Transverse colon (tissue), 4 donors: ENCODE measurements around the gene CD40. TPM values are rescaled to one million over a fixed set of nuclear protein-coding genes. Genes with fewer than 3 reads are reported as not detected.

Source experiments
- DNase-seq: peaks from one replicate; pipeline ENCODE4 v3.0.0-alpha.2; 2019
- H3K27ac ChIP-seq, 4 donors: fragments of 200-600 bp; sonication (generic); 2 replicates each; pipeline ENCODE4 v1.5.1; 2016 to 2018; ENCODE audit warnings: inconsistent platforms in 4 of 4
- H3K27me3 ChIP-seq: fragments of 200-600 bp; sonication (generic); 2 replicates; pipeline ENCODE4 v1.5.1; 2017; ENCODE audit warnings: inconsistent platforms
- H3K36me3 ChIP-seq, 4 donors: fragments of 200-600 bp; sonication (generic); 2 replicates each; pipeline ENCODE4 v1.5.1; 2017 to 2019; ENCODE audit warnings: inconsistent platforms in 4 of 4
- H3K4me1 ChIP-seq, 4 donors: fragments of 200-600 bp; sonication (generic); 2 replicates each; pipeline ENCODE4 v1.5.1; 2017 to 2020; ENCODE audit warnings: inconsistent platforms in 4 of 4
- H3K4me3 ChIP-seq, 4 donors: fragments of 200-600 bp; sonication (generic); 1 replicate in 1 of 4; 2 replicates in 3 of 4; pipeline versions ENCODE4 v1.5.1 to v1.6.1; 2017 to 2019; ENCODE audit warnings: inconsistent platforms in 4 of 4
- H3K9me3 ChIP-seq, 2 donors: fragments of 200-600 bp; sonication (generic); 2 replicates each; pipeline ENCODE4 v1.5.1; 2017 to 2019; ENCODE audit warnings: inconsistent platforms in 2 of 2
- EP300 ChIP-seq: sonication (generic); formaldehyde crosslinking; IDR thresholded peaks from one replicate; pipeline ENCODE4 v1.6.1; 2017; ENCODE audit warnings: antibody characterized with exemption, low read depth
- POLR2A ChIP-seq: fragments of 450-650 bp; IDR thresholded peaks from one replicate; pipeline ENCODE4 v1.6.1; 2016; ENCODE audit warnings: antibody characterized with exemption, mild to moderate bottlenecking, moderate library complexity
- POLR2AphosphoS5 ChIP-seq, 3 donors: sonication (generic); formaldehyde crosslinking; IDR thresholded peaks; one replicate each; pipeline ENCODE4 v1.6.1; 2016; ENCODE audit warnings: antibody characterized with exemption in 3 of 3
- WGBS, 2 donors: methylation state at CpG; one replicate each; pipeline ENCODE4 v1.1.5; 2018; ENCODE audit warnings: low coverage in 1 of 2; 5-methylcytosine and 5-hydroxymethylcytosine counted together
- in situ Hi-C, 4 donors: fragments of 200-750 bp; cut with MboI; loops; one replicate each; pipeline versions ENCODE4 v1.15.0 to v1.15.1; 2017; ENCODE audit warnings: low sequenced_read_pairs in 3 of 4, low pct_ligation_motif_present in 1 of 4, low pct_unique_long_range_greater_than_20kb in 1 of 4
- intact Hi-C: fragments of 100-400 bp; cut with DNase I; formaldehyde crosslinking; loops from one replicate; pipeline ENCODE4 v1.15.1; 2023; ENCODE audit warnings: low total_unique reads
- total RNA-seq, 4 donors: library from RNA; depleted of rRNA; stranded (reverse); fragments of >200 nt; gene quantifications; one replicate each; pipeline ENCODE4 v1.1.0, GENCODE V29; 2016
- TF ChIP-seq, protein P1 (sequence below), 5 experiments: fragments of 200-600 bp in 3 of 5; fragments of 450-650 bp in 2 of 5; sonication (generic) in 3 of 5; IDR thresholded peaks; 1 replicate in 2 of 5; 2 replicates in 3 of 5; pipeline ENCODE4 v1.5.1; 2016 to 2017; ENCODE audit warnings: antibody characterized with exemption in 5 of 5, inconsistent platforms in 3 of 5, mild to moderate bottlenecking in 2 of 5, moderate library complexity in 1 of 5

The CD40 gene
- total RNA-seq, 4 donors from 2014 or later, result 2.5 to 11.6 (median 3.5) TPM

GRCh38 chr20:46159101-46159897 is 41.2 kb downstream of the CD40 start:
- in situ Hi-C loops (no loop called here), intact Hi-C loops (no loop called here)
- H3K27ac ChIP-seq, result no peak overlapping the region
- H3K27me3 ChIP-seq, result peaks cover 28% of the 10 kb centered on the region
- DNase-seq, result no peak
- TF ChIP-seq, protein P1, sequence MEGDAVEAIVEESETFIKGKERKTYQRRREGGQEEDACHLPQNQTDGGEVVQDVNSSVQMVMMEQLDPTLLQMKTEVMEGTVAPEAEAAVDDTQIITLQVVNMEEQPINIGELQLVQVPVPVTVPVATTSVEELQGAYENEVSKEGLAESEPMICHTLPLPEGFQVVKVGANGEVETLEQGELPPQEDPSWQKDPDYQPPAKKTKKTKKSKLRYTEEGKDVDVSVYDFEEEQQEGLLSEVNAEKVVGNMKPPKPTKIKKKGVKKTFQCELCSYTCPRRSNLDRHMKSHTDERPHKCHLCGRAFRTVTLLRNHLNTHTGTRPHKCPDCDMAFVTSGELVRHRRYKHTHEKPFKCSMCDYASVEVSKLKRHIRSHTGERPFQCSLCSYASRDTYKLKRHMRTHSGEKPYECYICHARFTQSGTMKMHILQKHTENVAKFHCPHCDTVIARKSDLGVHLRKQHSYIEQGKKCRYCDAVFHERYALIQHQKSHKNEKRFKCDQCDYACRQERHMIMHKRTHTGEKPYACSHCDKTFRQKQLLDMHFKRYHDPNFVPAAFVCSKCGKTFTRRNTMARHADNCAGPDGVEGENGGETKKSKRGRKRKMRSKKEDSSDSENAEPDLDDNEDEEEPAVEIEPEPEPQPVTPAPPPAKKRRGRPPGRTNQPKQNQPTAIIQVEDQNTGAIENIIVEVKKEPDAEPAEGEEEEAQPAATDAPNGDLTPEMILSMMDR (IDR thresholded peaks at IDR 0.05), result no peak
- no peak for TF ChIP-seq POLR2AphosphoS5 (IDR thresholded peaks at IDR 0.05)
- WGBS, 2 donors, result 51 to 60% methylated on average over 1 to 7 of the region's 7 CpGs
- H3K9me3 ChIP-seq, result no peaks in the 10 kb centered on the region
- no peak overlapping the region for H3K4me3 ChIP-seq
- H3K4me1 ChIP-seq, result no peaks in the 10 kb centered on the region
- H3K36me3 ChIP-seq, result no peaks in the 10 kb centered on the region

GRCh38 chr20:46160661-46161060 is 42.5 kb downstream of the CD40 start:
- Histone ChIP-seq H3K27me3 (peaks cover 19% of the 10 kb centered on the region), H3K4me3 (no peak overlapping the region), H3K4me1 (no peaks in the 10 kb centered on the region), H3K27ac (no peak overlapping the region), H3K9me3 (no peaks in the 10 kb centered on the region), H3K36me3 (no peaks in the 10 kb centered on the region)
- no peak for DNase-seq
- 55% methylated on average over 5 of the region's 5 CpGs; no CpG with 5 or more reads in 1 of the 2 donors for WGBS, 2 donors
- in situ Hi-C loops (loop anchor here in 1 of 4 donors (10.0 kb wide), 1 partner anchor 136 kb away; the partner anchor contains the start of gene SLC12A5), intact Hi-C loops (no loop called here)
- no peak for TF ChIP-seq EP300
- no peak for TF ChIP-seq POLR2A
- TF ChIP-seq, protein P1 (IDR thresholded peaks at IDR 0.05), result no peak
- no peak for TF ChIP-seq POLR2AphosphoS5 (IDR thresholded peaks at IDR 0.05)

GRCh38 chr20:46161921-46162320 is 43.8 kb downstream of the CD40 start:
- Histone ChIP-seq H3K27me3 (peaks cover 29% of the 10 kb centered on the region), H3K36me3 (no peaks in the 10 kb centered on the region), H3K4me1 (no peaks in the 10 kb centered on the region), H3K4me3 (no peak overlapping the region), H3K27ac (no peak overlapping the region), H3K9me3 (no peaks in the 10 kb centered on the region)
- DNase-seq, result no peak
- in situ Hi-C loops, result loop anchor here in 1 of 4 donors (10.0 kb wide), 1 partner anchor 137 kb away; the partner anchor contains the start of gene SLC12A5
- no peak for TF ChIP-seq EP300
- TF ChIP-seq POLR2A, result no peak
- TF ChIP-seq, protein P1 (IDR thresholded peaks at IDR 0.05), result no peak
- no peak for TF ChIP-seq POLR2AphosphoS5 (IDR thresholded peaks at IDR 0.05)
- intact Hi-C loops, result no loop called here
- 88% methylated on average over 1 of the region's 1 CpG; no CpG with 5 or more reads in 1 of the 2 donors for WGBS, 2 donors

GRCh38 chr20:46164254-46164653 is 46.1 kb downstream of the CD40 start:
- H3K27ac ChIP-seq, result no peak overlapping the region
- 51% methylated on average over 7 of the region's 7 CpGs; no CpG with 5 or more reads in 1 of the 2 donors for WGBS, 2 donors
- no peaks in the 10 kb centered on the region for H3K9me3 ChIP-seq
- peaks cover 32% of the 10 kb centered on the region for H3K27me3 ChIP-seq
- no peaks in the 10 kb centered on the region for H3K36me3 ChIP-seq
- in situ Hi-C loops (loop anchor here in 1 of 4 donors (10.0 kb wide), 1 partner anchor 139 kb away; the partner anchor contains the start of gene SLC12A5), intact Hi-C loops (no loop called here)
- no peaks in the 10 kb centered on the region for H3K4me1 ChIP-seq
- no peak for DNase-seq
- no peak overlapping the region for H3K4me3 ChIP-seq
- TF ChIP-seq EP300, result no peak
- TF ChIP-seq, protein P1 (IDR thresholded peaks at IDR 0.05), result no peak
- no peak for TF ChIP-seq POLR2AphosphoS5 (IDR thresholded peaks at IDR 0.05)
- no peak for TF ChIP-seq POLR2A
